Panc1 (cell line): ENCODE data around the gene FBLIM1. TPM values are rescaled to one million over a fixed set of nuclear protein-coding genes. Genes with fewer than 3 reads are reported as not detected.
A peak's percentile ranks its signal among the peaks of the same experiment; 100 is the strongest.

Experiments
- ATAC-seq: fragments of 200-7000 bp; cut with Tn5 transposase; 2 replicates; pipeline ENCODE4 v1.9.1; 2020; ENCODE audit warnings: mild to moderate bottlenecking, moderate library complexity
- BruUV-seq: library from RNA; stranded (reverse); fragments of 400-500 nt; replicated peaks from 2 replicates; lab custom pipeline; 2021; lab: Mats Ljungman, UMichigan
- CTCF ChIA-PET: fragments of 300-600 bp; sonication (Branson Sonifier 250); formaldehyde crosslinking; loops from one replicate; lab custom pipeline; 2022; ENCODE audit warnings: antibody characterized with exemption; lab: Charles Lee
- POLR2A ChIA-PET: fragments of 300-600 bp; sonication (Branson Sonifier 250); formaldehyde crosslinking; loops from one replicate; lab custom pipeline; 2022; ENCODE audit warnings: antibody characterized with exemption; lab: Charles Lee
- DNase-seq: peaks from one replicate; pipeline ENCODE4 v3.0.0-alpha.2; 2010; ENCODE audit warnings: low read depth, low spot score
- H3K27ac ChIP-seq: 2 replicates; pipeline ENCODE4 v1.5.1; 2011; ENCODE audit warnings: mild to moderate bottlenecking, low read length, inconsistent platforms
- H3K27me3 ChIP-seq: fragments of 200-500 bp; sonication (Bioruptor generic); 2 replicates; pipeline ENCODE4 v1.6.0; 2014; ENCODE audit warnings: low read length, inconsistent platforms; ENCODE audit not compliant: control insufficient read depth, insufficient read depth
- H3K36me3 ChIP-seq: fragments of 200-500 bp; sonication (Bioruptor generic); 2 replicates; pipeline ENCODE4 v1.5.1; 2014; ENCODE audit warnings: inconsistent platforms, mild to moderate bottlenecking, low read length, moderate library complexity; ENCODE audit not compliant: control insufficient read depth, insufficient read depth
- H3K4me1 ChIP-seq: 2 replicates; pipeline ENCODE4 v1.5.1; 2011; ENCODE audit warnings: inconsistent platforms, mild to moderate bottlenecking, low read length, moderate library complexity; ENCODE audit not compliant: control insufficient read depth, insufficient read depth
- H3K4me3 ChIP-seq, 2 experiments: 2 replicates each; pipeline ENCODE4 v1.5.1; 2011 to 2012; ENCODE audit warnings: low read depth in 2 of 2, low read length in 2 of 2, mild to moderate bottlenecking in 2 of 2, inconsistent platforms in 1 of 2, moderate library complexity in 1 of 2
- H3K9me3 ChIP-seq: fragments of 200-500 bp; sonication (Bioruptor generic); 2 replicates; pipeline ENCODE4 v1.5.1; 2014; ENCODE audit warnings: low read depth, mild to moderate bottlenecking, inconsistent platforms, low read length, moderate library complexity; ENCODE audit not compliant: control insufficient read depth, insufficient read depth
- POLR2AphosphoS5 ChIP-seq: IDR thresholded peaks from 2 replicates; pipeline ENCODE4 v1.6.1; 2012; ENCODE audit warnings: mild to moderate bottlenecking, low read depth, low read length, moderate library complexity
- SIN3A ChIP-seq: IDR thresholded peaks from 2 replicates; pipeline ENCODE4 v1.6.1; 2012; ENCODE audit warnings: low read depth, mild to moderate bottlenecking, low read length, moderate library complexity, borderline replicate concordance; ENCODE audit not compliant: insufficient read depth
- TCF7L2 ChIP-seq: IDR thresholded peaks from 2 replicates; pipeline ENCODE4 v1.6.1; 2011; ENCODE audit warnings: mild to moderate bottlenecking, low read depth, low read length, inconsistent platforms
- in situ Hi-C: cut with HindIII; loops from 2 replicates; pipeline ENCODE4 v1.10.0; 2016; ENCODE audit warnings: low sequenced_read_pairs, low pct_unique_long_range_greater_than_20kb
- intact Hi-C: fragments of 100-400 bp; cut with micrococcal nuclease; formaldehyde crosslinking; loops from one replicate; pipeline ENCODE4 v1.10.0; 2022; ENCODE audit not compliant: unreplicated experiment
- total RNA-seq: library from RNA; stranded (reverse); gene quantifications from one replicate; pipeline ENCODE4 v1.2.1, GENCODE V29; 2021; ENCODE audit not compliant: unreplicated experiment
- TF ChIP-seq, protein P1 (sequence below): fragments of 450-650 bp; IDR thresholded peaks from 2 replicates; pipeline ENCODE4 v1.5.1; 2017; ENCODE audit warnings: mild to moderate bottlenecking
- TF ChIP-seq, protein P2 (sequence below), 2 experiments: IDR thresholded peaks; 2 replicates each; pipeline ENCODE4 v1.6.1; 2011 to 2012; ENCODE audit warnings: low read depth in 2 of 2, control low read depth in 1 of 2, low read length in 1 of 2, mild to moderate bottlenecking in 1 of 2, moderate library complexity in 1 of 2; ENCODE audit not compliant: insufficient read depth in 1 of 2

Gene FBLIM1
- total RNA-seq, 1 experiment from 2014 or later: 4.3 TPM

DNA sequence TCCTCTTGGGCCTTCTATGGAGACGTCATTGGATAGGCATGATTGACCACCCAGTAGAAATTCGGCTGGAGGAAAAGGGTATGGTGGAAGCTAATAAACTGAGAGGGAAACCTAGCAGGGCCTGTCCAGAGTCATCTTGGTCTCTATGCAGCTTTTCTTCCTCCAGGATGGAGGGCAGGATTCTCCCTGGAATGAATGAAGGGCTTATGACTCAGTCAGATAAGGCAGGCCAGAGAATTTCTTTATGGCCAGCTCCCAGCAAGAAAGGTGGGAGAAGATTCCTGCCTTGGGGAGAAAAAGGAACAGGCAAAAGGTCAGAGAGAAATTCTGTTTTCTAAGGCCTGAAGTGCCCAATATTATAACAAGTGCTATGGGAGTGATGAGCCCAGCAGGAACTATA, 17.1 kb downstream of the FBLIM1 start:
- no TSS peak for BruUV-seq
- no peak for TF ChIP-seq SIN3A
- TF ChIP-seq TCF7L2: no peak
- TF ChIP-seq POLR2AphosphoS5: no peak
- TF ChIP-seq, protein P1, sequence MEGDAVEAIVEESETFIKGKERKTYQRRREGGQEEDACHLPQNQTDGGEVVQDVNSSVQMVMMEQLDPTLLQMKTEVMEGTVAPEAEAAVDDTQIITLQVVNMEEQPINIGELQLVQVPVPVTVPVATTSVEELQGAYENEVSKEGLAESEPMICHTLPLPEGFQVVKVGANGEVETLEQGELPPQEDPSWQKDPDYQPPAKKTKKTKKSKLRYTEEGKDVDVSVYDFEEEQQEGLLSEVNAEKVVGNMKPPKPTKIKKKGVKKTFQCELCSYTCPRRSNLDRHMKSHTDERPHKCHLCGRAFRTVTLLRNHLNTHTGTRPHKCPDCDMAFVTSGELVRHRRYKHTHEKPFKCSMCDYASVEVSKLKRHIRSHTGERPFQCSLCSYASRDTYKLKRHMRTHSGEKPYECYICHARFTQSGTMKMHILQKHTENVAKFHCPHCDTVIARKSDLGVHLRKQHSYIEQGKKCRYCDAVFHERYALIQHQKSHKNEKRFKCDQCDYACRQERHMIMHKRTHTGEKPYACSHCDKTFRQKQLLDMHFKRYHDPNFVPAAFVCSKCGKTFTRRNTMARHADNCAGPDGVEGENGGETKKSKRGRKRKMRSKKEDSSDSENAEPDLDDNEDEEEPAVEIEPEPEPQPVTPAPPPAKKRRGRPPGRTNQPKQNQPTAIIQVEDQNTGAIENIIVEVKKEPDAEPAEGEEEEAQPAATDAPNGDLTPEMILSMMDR: no peak
- TF ChIP-seq, protein P2, sequence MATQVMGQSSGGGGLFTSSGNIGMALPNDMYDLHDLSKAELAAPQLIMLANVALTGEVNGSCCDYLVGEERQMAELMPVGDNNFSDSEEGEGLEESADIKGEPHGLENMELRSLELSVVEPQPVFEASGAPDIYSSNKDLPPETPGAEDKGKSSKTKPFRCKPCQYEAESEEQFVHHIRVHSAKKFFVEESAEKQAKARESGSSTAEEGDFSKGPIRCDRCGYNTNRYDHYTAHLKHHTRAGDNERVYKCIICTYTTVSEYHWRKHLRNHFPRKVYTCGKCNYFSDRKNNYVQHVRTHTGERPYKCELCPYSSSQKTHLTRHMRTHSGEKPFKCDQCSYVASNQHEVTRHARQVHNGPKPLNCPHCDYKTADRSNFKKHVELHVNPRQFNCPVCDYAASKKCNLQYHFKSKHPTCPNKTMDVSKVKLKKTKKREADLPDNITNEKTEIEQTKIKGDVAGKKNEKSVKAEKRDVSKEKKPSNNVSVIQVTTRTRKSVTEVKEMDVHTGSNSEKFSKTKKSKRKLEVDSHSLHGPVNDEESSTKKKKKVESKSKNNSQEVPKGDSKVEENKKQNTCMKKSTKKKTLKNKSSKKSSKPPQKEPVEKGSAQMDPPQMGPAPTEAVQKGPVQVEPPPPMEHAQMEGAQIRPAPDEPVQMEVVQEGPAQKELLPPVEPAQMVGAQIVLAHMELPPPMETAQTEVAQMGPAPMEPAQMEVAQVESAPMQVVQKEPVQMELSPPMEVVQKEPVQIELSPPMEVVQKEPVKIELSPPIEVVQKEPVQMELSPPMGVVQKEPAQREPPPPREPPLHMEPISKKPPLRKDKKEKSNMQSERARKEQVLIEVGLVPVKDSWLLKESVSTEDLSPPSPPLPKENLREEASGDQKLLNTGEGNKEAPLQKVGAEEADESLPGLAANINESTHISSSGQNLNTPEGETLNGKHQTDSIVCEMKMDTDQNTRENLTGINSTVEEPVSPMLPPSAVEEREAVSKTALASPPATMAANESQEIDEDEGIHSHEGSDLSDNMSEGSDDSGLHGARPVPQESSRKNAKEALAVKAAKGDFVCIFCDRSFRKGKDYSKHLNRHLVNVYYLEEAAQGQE (IDR thresholded peaks at IDR 0.05; ENCODE audit: insufficient read depth in 1 of 2, low read depth in 2 of 2, low read length in 1 of 2): no peak
- ChIA-PET CTCF (interaction anchor here (0.7 kb wide), 2 partner anchors 16 to 22 kb away, joined by 9 to 10 read pairs; no protein-coding TSS in a partner anchor), POLR2A (interaction anchor here (0.5 kb wide), 1 partner anchor 9 kb away, joined by 4 read pairs; no protein-coding TSS in a partner anchor)
- DNase-seq: no peak
- no peaks in the 10 kb centered on the region for H3K9me3 ChIP-seq
- no peaks in the 10 kb centered on the region for H3K4me1 ChIP-seq
- no peaks in the 10 kb centered on the region for H3K36me3 ChIP-seq
- intact Hi-C loops (no loop called here), in situ Hi-C loops (no loop called here)
- H3K27ac ChIP-seq: no peak overlapping the region
- no peak overlapping the region for H3K4me3 ChIP-seq
- no peaks in the 10 kb centered on the region for H3K27me3 ChIP-seq
- no peak for ATAC-seq

DNA sequence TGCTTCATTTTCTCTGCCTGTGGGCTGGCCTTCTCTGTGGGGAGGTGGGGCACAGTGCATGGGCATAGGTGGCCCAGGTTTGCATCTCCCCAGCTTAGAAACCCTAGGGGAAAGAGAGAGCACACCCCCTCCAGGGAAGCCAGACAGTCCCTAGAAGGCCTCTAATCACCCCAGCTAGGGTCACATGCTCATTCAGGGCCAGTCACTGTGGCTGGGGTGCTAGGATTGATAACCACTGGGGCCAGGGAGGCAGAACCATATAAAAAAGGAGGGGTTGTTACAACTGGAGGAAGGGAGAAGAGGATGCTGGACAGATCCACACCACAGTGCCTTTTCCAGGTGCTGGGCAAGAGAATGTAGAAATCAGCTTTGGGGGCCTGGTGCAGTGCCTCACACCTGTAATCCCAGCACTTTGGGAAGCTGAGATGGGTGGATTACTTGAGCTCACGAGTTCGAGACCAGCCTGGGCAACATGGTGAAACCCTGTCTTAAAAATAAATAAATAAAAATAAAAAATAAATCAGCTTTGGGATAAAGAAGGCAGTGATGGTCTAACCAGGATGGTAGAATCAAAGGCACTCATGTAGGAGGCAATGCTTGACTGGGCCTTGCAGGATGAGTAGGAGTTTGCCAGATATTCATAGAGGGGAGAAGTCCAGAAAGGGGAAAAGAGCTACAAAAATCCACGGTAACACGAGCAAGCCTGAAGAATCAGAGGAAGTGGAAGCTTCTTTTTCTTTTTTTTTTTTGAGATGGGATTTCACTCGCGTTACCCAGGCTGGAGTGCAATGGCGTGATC, 19.5 kb downstream of the FBLIM1 start:
- no peak for TF ChIP-seq SIN3A
- TF ChIP-seq, protein P1: no peak
- TF ChIP-seq TCF7L2: no peak
- no peak for TF ChIP-seq POLR2AphosphoS5
- TF ChIP-seq, protein P2 (IDR thresholded peaks at IDR 0.05; ENCODE audit: insufficient read depth in 1 of 2, low read depth in 2 of 2, low read length in 1 of 2): no peak
- Histone ChIP-seq H3K4me3 (no peak overlapping the region), H3K27ac (no peak overlapping the region), H3K9me3 (no peaks in the 10 kb centered on the region), H3K36me3 (no peaks in the 10 kb centered on the region), H3K4me1 (no peaks in the 10 kb centered on the region), H3K27me3 (no peaks in the 10 kb centered on the region)
- intact Hi-C loops: no loop called here
- ChIA-PET POLR2A (interaction anchor here (0.6 kb wide), 1 partner anchor 96 kb away, joined by 4 read pairs; no protein-coding TSS in a partner anchor), CTCF (interaction anchor here (0.7 kb wide), 1 partner anchor 36 kb away, joined by 3 read pairs; the partner anchor contains the start of gene TMEM82)
- DNase-seq (no peak), ATAC-seq (0 out of 2 replicates have a peak, but pooled peaks have one; percentile 20)
- in situ Hi-C loops: no loop called here
- BruUV-seq: no TSS peak
